GM21360 (cell line): ENCODE measurements around the gene E2F1.
"Not testable (repeated sequence)": the region's sequence is repeated elsewhere in the genome, so short reads cannot be mapped to it uniquely, and the experiment has no call there.

Experiments used
- ATAC-seq: cut with Tn5 transposase; IDR thresholded peaks from one replicate; pipeline ENCODE4 v1.9.1; 2021; ENCODE audit warnings: mild to moderate bottlenecking, moderate library complexity; ENCODE audit not compliant: unreplicated experiment

E2F1 gene

DNA sequence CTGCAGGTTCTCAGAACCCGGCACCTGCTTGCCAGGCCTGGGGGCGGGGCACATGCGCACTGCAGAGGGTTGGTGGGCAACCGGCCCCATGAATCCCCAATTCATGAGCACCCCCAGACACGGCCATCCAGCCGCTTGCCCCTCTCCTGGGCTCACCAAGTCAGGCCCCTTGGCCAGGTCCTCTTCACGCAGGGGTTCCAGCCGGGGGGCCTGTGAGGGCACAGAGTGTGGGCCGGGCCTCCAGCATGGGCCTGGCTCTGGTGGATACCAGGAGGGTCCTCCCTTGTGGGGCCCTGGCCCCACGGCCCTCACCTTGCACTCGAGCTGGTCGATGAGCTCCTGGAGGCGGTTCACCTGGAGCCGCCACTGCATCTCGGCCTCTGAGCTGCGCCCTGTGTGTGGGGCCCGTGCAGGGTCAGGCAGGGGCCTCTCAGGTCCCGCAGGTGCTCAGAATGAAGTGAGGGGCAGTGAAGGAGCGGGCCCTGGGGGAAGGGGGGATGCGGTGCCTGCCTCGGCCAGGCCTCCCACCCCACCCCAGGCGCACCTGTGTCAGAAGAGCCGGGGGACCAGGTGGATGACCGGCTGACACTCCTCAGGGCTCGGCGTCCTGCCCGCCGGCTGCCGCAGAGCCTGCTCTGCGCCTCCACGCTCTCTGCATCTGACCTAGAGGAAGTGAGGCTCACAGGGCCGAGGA, 26.7 kb downstream of the E2F1 start:
- ATAC-seq: no peak

DNA sequence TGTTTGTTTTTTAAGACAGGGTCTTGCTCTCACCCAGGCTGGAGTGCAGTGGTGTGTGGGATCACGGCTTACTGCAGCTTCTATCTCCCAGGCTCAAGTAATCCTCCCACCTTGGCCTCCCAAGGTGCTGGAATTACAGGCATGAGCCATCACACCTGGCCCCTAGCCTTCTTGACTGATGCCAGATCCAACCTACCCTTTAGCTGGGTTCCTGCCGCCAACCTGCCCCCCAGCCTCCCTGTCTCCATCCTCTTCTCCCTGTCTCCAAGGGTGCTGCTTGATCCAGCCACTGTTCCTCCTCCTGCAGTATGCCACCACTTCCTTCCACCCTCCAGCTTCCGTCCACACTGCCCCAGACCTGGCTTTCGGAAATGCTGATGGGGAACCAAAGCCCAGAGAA, 27.3 kb downstream of the E2F1 start:
- ATAC-seq: no peak

DNA sequence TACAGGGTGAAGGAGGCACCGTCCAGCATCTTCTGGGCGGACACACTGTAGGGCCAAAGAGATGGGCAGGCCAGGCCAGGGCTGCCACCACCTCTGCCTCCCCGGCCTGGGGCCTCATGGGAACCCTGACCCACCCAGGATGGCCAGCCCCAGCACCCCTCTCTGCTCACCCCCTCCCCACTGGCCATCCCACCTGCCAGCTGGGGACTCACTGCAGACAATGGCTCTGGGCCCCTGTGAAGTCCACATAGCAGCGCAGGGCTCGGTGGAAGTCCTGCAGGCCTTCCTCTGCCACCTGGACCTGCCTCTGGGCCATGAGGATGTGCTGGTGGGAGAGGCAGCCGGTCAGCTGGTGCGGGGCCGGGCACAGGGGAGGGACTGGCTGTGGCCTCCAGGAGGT, 27.7 kb downstream of the E2F1 start:
- ATAC-seq: no peak

DNA sequence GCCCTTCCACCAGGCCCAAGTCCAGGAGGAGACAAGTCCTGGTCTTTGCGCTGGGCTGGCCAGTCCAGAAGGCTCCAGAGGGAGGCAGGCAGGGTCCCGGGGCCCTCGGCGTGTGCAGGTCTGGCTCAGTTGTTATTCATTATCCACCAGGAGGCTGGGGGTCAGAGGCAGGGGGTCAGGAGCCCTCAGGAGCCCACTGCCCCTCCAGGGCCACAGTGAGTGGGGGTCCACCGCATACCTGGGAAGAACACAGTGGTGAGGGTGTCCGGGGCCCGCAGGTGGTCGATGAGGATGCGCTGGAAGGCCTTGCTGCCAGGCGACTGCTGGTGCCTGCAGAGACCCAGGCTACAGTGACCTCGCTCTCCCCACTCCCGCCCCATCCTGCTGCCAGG, 28.5 kb downstream of the E2F1 start:
- no peak for ATAC-seq

DNA sequence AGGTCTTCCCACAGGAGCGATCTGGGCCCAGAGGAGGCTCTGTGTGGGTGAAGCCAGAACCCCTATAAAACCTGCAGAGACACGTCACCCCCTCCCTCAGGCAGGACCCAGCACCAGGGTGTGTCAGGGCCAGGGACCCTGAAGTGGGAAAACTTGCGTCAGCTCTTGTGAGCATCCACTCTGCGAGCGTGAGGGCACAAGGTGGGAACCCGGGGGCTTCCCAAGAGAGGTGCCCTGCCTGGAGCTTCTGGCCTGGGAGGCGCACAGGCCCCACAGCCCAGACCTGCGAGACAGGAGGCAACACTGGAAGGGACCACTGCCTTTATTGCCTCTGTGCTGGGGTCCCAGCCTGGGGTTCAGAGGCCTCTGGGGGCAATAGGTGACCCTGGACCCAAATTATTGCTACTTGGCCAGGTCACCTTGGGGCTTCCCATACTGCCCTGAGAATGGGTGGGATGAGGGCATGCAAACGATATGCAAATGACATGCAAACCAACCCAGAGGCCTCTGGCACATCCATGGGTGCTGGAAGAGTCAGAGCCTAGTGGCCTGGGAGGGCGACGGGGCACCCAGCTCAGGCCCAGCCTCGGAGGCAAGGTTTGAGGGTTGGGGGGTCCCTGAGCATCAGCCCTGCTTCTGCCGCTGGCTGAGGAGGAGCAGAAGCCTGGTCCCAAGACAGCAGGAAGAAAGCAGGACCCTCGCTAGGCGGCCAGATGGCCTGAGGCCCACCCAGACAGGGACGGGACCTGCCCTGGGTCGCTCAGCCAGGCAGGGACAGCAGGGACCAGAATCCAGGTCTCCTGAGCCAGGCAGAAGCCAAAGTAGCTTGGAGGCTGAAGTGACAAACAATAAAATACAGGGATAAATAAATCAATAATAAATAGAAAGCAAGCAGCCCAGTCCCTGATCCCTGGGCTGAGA, 29.1 kb downstream of the E2F1 start:
- ATAC-seq: no peak

DNA sequence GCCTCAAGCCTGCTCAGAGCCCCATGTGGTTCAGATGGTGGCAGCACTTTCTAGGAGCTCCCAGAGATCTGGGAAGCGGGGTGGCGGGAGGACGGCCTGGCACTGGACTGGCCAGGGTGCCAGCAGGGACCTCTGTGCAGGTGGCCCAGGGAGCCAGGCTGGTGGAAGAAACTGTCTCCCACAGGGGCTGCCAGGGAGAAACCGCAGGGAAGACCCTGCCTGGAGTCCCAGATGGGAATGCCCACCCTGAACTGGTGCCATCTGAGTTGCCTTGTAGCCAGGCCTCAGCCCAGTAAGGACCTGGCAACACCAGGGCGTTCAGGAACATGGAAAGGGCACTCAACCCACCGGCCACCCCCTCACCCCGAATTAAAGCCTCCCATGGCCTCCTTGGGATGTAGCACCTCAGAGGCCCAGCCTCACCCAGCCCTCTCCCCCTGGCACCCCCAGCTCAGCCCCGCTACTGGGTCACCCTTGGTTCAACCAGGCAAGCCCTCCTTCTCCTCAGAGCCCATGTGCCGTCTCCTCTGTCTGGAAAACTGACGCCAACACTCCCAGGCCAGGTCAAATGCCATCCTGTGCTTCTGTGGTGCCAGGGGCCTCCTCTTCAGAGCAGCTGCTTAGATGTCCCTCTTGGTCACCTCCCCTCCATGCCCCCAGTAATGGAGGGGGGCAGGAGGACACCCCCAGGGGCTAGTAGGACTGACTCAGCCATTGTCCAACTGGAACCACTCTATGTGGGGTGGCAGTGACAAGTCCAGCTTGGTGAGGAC, 30.0 kb downstream of the E2F1 start:
- no peak for ATAC-seq

DNA sequence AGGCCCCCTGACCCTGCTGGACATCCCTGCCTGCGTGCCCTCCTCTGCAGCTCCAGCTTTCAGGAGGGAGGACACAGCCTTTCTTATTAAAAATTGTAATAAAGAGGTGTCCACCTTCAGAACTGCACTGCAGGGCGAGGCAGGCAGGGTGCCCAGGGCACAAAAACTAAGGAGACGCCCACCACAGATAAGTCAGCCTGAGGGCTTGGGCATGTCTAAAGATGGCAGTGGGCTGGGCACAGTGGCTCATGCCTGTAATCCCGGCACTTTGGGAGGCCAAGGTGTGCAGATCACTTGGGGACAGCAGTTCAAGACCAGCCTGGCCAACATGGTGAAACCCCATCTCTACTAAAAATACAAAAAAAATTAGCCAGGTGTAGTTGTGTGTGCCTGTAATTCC, 31.0 kb downstream of the E2F1 start:
- ATAC-seq: no peak

DNA sequence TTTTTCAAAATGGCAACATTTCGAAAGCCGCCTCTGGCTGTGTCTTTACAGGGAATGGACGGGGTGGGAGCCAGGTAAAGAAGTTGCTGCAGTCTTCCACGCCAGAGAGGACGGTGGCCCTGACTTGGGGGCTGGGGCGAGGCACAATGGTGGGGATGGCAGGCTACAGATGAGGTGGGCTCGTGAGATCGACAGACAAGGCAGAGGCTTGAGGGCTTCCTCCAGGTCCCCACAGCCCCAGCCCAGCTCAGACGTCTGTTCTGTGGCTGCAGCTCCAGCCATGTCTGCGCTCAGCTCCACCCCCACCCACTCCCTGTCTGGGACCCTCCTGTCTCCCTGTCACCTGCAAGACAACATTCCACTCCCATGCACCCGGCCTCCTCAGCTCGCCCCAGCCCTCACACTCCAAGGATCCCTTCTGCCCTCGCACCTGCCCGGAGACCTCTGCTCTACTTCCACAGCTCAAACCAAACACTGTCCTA, 31.5 kb downstream of the E2F1 start:
- ATAC-seq: no peak

DNA sequence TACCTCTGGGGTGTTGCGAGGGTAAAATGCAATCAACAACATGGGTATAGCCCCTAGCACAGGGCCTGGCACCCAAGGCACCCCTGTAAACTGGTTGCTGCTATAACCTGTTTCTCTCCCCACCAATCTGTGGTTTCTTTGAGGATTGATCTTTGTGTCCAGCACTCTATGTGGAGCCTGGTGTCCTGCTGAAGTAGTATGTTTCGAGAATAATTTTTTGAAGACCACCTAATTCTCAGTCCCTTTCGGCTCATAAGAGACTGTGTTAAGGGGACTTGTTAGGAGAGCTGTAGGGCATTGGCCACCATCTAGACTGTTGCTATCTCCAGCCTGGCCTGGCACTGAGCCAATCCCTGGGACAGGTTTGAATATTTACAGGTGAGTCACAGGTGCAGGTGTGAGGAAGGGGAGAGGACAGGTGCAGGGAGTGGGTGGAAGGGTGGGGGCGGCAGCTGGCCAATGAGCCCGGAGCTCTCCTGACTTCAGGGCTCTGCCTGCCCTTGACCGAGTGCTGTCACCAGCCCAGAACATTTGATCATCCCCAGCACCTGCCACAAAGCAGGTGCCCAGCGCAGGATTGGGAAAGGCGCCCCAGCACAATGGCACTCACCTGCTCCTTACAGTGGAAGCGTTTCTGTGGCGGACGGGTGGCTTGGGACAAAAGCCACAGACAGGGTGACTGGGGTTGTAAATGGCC, 32.1 kb downstream of the E2F1 start:
- no peak for ATAC-seq

DNA sequence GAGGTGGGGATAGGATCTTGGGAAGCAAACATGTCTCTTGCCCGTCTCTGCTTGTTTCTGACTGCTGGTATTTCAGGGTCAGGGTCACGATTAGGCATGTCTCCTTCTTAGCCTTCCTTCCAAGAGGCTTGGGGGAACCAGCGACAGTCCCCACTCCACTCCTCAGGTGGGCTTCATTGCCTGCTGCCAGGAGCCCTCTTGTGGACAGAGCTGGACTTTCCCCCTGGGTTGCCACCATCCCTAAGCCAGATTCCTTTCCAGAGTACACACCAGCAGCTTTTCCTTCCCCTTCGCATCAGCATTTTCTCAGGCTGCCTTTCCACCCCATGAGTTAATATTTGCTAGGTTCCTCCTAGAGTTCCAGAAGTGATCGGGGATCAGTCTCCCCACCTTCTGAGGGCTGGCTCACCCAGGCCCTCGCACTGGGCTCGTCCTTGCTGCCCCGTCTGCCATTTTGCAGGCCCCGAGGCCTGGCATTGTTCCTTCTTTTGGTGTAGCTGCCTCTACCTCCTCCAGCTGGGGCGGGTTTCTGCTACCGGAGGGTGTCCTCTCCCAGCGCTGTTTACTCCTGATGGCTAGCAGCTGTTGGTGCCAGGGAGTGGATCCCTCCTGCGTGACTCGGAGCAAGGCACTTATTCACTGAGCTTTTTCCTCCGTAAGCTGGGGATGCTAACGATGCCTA, 32.8 kb downstream of the E2F1 start:
- no peak for ATAC-seq

DNA sequence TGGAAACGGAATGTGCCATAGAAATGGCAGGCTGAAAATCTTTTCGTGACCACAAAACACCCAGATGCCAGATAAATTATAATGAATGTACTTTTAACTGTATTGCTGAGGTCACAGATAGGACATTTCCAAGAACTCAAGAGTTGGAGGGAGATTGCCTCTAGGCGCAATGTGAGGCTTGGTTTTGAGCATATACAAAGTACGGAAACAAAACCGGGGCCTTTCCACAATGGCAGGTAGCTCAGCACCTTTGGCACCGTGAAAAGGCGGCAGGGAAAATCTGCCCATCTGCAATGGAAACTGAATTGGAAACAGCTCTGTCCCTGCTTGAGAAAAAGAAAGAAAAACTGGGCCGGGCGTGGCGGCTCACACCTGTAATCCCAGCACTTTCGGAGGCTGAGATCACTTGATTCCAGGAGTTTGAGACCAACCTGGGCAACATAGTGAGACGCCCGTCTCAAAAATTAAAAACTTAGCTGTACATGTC, 34.6 kb downstream of the E2F1 start:
- no peak for ATAC-seq

DNA sequence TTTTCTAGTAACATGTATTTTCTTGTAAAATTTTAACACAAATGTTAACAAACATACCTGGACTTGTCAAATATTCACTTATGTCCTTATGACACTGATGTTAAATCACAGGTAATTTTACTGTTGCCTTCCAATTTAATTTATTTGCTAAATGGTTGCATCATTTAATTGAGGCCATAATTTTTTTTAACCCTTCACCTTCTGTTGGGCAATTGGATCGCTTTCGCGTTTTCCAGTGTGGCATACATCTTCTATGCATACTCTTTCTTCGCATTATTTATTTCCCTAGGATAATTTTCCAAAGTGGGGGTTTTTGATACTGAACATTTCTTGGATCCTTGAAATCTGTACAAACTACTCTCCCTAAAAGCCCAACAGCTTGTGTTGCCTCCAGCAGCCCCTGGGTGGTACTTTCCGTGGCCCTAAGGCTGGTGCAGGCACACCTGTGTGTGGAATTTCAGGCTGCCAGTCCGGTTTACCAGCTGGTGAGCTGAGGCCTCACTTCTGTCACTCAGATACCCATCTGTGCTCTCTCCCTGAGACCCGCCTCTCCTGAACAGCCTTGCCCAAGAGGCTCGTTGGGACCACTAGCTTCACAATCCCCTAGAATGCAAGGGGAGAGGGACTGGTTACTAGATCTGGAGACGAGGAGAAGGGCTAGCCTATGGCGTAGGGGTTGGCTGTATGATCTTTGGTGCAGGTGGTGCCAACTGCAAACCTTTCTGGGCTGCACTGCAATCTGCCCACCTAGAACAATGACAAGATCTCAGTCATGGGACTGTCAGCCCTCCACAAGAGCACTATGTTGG, 35.2 kb downstream of the E2F1 start:
- no peak for ATAC-seq

DNA sequence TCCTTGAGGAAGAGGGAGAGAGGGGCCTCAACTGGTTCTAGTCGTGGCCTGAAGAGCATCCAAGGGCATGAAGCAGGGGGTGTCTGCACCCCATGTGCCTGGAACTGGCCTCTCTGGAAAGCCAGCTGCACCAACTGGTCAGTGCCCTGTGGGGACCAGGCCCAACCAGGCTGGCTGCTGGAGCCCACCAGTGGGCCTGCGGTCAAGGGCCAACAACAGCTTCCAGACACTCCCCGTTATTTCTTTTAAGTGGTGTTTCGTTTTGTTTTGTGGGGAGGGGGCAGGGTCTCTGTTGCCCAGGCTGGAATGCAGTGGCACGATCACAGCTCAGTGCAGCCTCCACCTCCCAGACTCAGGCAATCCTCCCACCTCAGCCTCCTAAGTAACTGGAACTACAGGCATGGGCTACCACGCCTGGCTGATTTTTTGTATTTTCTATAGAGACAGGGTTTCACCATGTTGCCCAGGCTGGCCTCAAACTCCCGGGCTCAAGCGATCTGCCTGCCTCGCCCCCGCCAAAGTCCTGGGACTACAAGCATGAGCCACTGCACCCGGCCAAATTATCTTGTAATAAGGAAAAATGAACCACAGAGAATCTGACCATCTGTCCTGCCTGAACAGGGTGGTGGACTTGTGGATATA, 36.0 kb downstream of the E2F1 start:
- no peak for ATAC-seq

DNA sequence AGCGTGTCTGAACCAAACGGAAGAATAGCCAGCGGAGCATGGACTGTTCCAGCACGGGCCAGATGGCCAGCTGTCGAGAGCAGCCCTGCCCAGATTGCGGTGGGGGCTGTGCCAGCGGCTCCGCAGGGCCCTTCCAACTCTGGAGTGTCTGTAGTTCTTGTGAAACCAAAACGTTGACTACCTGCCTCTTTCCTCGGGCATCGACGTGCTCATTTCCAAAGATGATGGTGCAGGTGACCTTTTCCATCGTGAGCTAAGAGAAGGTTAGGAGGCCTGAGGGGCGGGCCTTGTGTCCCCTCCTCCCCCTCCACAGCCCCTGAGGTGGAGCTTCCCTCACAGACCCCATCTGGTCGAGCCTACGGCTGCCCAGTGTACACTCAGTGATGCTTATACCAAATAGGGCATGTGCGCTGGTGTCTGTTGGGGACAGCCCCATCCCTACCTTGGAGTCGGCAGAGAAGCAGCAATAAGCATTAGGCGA, 36.9 kb downstream of the E2F1 start:
- ATAC-seq: no peak

DNA sequence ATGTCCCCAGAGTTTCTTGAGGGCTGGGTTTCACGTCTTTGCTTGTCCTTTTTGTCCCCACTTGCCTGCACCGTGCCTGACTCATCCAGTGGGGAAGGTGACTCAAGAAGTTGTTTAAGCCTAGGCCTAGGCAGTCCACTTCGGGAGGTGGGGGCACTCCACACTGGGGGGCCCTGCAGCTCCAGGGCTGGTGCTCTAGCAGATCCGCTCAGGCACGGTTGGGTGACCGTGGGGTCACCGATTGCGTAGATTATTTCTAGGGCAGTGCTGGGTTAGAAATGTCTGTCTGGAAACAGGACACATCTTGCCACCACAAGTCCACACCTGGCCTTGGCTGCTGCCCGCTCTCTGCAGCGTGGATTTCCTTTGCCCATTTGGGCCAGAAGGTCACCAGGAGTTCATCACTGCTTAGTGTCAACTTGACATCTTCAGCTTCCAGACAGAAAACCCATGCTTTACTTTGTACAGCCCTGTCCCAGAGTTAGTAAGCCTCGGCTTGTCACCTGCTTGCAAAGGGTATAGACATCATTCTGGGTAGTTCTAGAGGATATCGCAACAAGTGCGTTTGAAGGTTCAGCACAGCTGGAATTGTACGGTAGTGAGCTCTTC, 37.7 kb downstream of the E2F1 start:
- no peak for ATAC-seq

DNA sequence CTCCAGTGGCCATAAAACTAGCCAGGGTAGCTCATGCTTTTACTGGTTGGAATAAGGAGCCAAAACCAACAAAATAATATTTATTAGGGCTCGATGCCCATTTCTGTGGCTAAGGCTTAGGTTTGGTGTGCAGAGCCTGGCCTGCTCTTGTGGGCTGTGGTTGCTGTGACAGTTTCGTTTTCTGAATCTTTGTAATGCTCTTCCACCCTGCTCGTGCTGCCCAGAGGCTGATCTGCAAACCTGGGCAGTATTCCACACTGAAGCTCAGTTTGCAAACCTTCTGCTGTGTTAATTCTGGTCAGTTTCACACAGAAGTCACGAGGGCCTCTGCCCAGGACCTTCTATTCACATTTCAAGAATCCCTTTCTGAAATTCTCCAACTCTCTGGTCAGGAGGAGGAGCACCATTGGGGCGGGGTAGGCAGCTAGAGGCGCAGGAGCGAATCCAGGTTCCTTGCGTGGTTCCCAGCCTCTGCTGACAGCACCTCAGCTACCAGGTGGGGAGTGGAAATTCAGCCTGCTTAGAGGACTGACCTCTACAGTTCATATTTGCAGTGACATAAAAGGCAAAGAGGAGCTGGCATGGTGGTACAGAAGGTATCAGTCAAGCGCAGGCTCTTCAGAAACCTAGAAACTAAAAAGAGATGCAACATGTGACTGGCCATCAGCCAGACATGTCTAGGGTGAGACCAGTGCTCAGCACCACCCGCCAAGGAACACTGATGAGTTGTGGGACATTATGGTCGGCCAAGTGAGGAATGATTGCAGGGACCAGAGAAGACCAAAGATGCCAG, 38.4 kb downstream of the E2F1 start:
- peak; percentile 49 for ATAC-seq

DNA sequence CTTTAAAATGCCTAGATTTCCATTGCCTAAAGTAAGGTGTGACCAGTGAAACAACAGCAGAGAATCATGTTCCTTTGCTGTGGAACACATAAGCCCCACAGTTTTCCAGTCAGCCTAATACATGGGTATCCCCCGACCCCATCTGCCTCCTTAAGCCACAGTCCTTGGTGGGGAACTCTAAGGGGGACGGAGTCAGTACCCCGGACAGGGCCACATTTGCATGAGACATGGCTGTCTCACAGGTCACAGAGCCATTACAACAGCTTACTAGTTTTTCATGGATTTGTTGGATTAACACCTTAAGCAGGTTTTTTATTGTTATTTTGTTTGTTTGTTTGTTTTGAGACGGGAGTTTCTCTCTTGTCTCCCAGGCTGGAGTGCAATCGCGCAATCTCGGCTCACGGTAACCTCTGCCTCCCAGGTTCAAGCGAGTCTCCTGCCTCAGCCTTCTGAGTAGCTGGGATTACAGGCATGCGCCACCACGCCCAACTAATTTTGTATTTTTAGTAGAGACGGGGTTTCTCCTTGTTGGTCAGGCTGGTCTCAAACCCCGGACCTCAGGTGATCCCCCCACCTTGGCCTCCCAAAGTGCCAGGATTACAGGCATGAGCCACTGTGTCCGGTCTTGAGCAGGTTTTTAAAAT, 39.1 kb downstream of the E2F1 start:
- not testable (repeated sequence) for ATAC-seq
